Tibial artery (tissue), 4 donors: Measurements from ENCODE around the gene OR51I1.

Experiments used
- DNase-seq, 2 donors: peaks; one replicate each; pipeline ENCODE4 v3.0.0-alpha.2; 2019
- H3K27ac ChIP-seq, 2 donors: fragments of 200-600 bp; sonication (generic) in 1 of 2; 1 replicate in 1 of 2; 2 replicates in 1 of 2; pipeline ENCODE4 v1.5.1; 2018 to 2019; ENCODE audit warnings: mild to moderate bottlenecking in 1 of 2
- H3K27me3 ChIP-seq, 2 donors: fragments of 200-600 bp; sonication (generic) in 1 of 2; one replicate each; pipeline versions ENCODE4 v1.5.1 to v1.6.0; 2016 to 2019
- H3K36me3 ChIP-seq, 3 donors: fragments of 200-600 bp; sonication (generic) in 2 of 3; one replicate each; pipeline ENCODE4 v1.5.1; 2016 to 2019; ENCODE audit warnings: mild to moderate bottlenecking in 2 of 3
- H3K4me1 ChIP-seq, 4 donors: fragments of 200-600 bp; sonication (generic) in 2 of 4; 1 replicate in 3 of 4; 2 replicates in 1 of 4; pipeline ENCODE4 v1.5.1; 2016 to 2019
- H3K4me3 ChIP-seq, 2 donors: fragments of 200-600 bp; sonication (generic) in 1 of 2; 1 replicate in 1 of 2; 2 replicates in 1 of 2; pipeline ENCODE4 v1.5.1; 2018 to 2019; ENCODE audit warnings: mild to moderate bottlenecking in 2 of 2
- H3K9me3 ChIP-seq, 3 donors: fragments of 200-600 bp; sonication (generic) in 1 of 3; one replicate each; pipeline ENCODE4 v1.5.1; 2016 to 2019
- intact Hi-C: fragments of 100-400 bp; cut with DNase I; formaldehyde crosslinking; loops from one replicate; pipeline ENCODE4 v1.15.0; 2023; ENCODE audit warnings: low total_unique reads
- TF ChIP-seq, protein P1 (sequence below), 2 experiments: fragments of 200-600 bp in 1 of 2; fragments of 450-650 bp in 1 of 2; IDR thresholded peaks; one replicate each; pipeline ENCODE4 v1.5.1; 2017 to 2019; ENCODE audit warnings: antibody characterized with exemption in 2 of 2, mild to moderate bottlenecking in 1 of 2, moderate library complexity in 1 of 2

OR51I1 gene

DNA sequence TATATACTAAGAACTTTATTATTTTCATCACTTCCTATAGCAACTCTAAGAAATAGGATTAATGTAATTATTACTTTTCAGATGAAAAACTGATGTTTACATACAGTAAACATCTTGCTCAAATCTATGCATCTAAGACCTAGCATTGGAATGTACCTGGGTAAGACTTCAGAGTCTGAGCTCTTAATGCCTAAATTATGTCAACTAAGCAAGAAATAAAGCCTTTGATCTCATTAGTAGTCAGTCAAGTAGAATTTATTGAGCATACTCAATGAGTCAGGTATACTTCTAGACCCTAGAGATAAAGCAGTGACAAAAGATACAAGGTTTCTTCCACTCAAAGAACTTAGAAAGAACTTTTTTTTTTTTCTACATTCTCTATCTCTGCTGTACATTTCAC lies 36.1 kb downstream of the OR51I1 start:
- TF ChIP-seq, protein P1, sequence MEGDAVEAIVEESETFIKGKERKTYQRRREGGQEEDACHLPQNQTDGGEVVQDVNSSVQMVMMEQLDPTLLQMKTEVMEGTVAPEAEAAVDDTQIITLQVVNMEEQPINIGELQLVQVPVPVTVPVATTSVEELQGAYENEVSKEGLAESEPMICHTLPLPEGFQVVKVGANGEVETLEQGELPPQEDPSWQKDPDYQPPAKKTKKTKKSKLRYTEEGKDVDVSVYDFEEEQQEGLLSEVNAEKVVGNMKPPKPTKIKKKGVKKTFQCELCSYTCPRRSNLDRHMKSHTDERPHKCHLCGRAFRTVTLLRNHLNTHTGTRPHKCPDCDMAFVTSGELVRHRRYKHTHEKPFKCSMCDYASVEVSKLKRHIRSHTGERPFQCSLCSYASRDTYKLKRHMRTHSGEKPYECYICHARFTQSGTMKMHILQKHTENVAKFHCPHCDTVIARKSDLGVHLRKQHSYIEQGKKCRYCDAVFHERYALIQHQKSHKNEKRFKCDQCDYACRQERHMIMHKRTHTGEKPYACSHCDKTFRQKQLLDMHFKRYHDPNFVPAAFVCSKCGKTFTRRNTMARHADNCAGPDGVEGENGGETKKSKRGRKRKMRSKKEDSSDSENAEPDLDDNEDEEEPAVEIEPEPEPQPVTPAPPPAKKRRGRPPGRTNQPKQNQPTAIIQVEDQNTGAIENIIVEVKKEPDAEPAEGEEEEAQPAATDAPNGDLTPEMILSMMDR (IDR thresholded peaks at IDR 0.05) = no peak
- Histone ChIP-seq H3K4me1 (no peaks in the 10 kb centered on the region), H3K27ac (no peak overlapping the region), H3K9me3 (no peaks in the 10 kb centered on the region), H3K4me3 (no peak overlapping the region), H3K36me3 (no peaks in the 10 kb centered on the region), H3K27me3 (no peaks in the 10 kb centered on the region)
- DNase-seq = no peak
- intact Hi-C loops = no loop called here

DNA sequence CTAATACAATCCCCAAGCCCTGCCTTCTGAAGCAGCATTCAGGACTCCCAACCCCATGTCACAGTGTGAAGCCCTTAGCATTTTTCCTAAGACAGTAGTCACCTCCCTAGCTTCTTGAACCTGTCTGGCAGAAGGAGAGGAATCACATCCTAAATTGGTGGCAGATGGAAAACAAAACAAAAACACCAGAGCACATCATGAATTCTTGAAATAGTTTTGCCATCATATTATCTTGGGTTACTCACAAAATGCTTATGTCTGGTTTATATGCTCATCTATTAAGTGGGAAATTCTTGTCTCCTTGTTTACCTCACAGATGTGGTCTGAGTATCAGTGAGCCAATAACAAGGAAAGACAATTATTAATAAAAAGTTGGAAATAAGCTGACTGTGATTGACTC lies 42.4 kb downstream of the OR51I1 start:
- Histone ChIP-seq H3K9me3 (no peaks in the 10 kb centered on the region), H3K36me3 (no peaks in the 10 kb centered on the region), H3K4me3 (no peak overlapping the region), H3K4me1 (no peaks in the 10 kb centered on the region), H3K27ac (no peak overlapping the region), H3K27me3 (no peaks in the 10 kb centered on the region)
- no peak for DNase-seq
- TF ChIP-seq, protein P1 (IDR thresholded peaks at IDR 0.05) = no peak
- intact Hi-C loops = no loop called here

DNA sequence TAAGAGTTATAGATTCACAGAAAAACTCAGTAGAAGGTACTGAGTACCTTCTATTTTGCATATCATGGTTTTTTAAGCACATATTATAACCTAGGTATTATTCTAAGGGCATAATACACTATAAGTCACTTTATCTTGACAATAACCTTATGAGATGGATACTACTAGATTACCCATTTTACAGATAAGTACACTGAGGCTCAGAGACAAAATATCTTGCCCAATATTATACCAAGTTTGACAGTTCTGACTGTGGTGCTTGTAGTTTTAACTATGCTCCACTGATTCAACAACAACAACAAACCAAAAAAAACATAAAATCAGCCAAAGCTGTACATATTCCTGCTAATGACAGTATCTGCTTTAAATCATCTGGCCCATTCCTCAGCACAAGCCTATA lies 47.2 kb downstream of the OR51I1 start:
- TF ChIP-seq, protein P1 (IDR thresholded peaks at IDR 0.05) = no peak
- no peak overlapping the region for H3K4me3 ChIP-seq
- H3K36me3 ChIP-seq = no peaks in the 10 kb centered on the region
- H3K27me3 ChIP-seq = no peaks in the 10 kb centered on the region
- intact Hi-C loops = no loop called here
- no peaks in the 10 kb centered on the region for H3K4me1 ChIP-seq
- H3K27ac ChIP-seq = no peak overlapping the region
- no peak for DNase-seq
- H3K9me3 ChIP-seq = no peaks in the 10 kb centered on the region
